AML-193 (cell line): ENCODE data around the gene AXIN2.

Experiments used
- DNase-seq, 2 experiments: peaks; one replicate each; lab custom pipeline; 2025; lab: John Stamatoyannopoulos, UW

Gene AXIN2

GRCh38 chr17:65584604-65585521, 23.4 kb upstream of the AXIN2 start:
- no peak for DNase-seq

- DNase-seq, result no peak
Observed at GRCh38 chr17:65583921-65584603, 22.6 kb upstream of the AXIN2 start.

GRCh38 chr17:65576939-65577338, 15.5 kb upstream of the AXIN2 start:
- DNase-seq, result no peak

GRCh38 chr17:65573282-65573602, 11.8 kb upstream of the AXIN2 start:
- no peak for DNase-seq

- DNase-seq, result no peak
Observed at GRCh38 chr17:65572581-65573281, 11.3 kb upstream of the AXIN2 start.

- DNase-seq, result no peak
Observed at GRCh38 chr17:65572186-65572580, 10.7 kb upstream of the AXIN2 start.

GRCh38 chr17:65568918-65569317, 7.5 kb upstream of the AXIN2 start:
- DNase-seq, result no peak

GRCh38 chr17:65567566-65567965, 6.1 kb upstream of the AXIN2 start:
- no peak for DNase-seq

GRCh38 chr17:65565559-65565958, 4.1 kb upstream of the AXIN2 start:
- DNase-seq, result no peak

- DNase-seq, result no peak
Observed at GRCh38 chr17:65564793-65565192, 3.3 kb upstream of the AXIN2 start.

- DNase-seq, result no peak
Observed at GRCh38 chr17:65562206-65562531, 721 bp upstream of the AXIN2 start.

GRCh38 chr17:65560628-65561451, 608 bp downstream of the AXIN2 start:
- peak; percentile 34 to 52 for DNase-seq

- no peak for DNase-seq
Observed at GRCh38 chr17:65559804-65560627, 1.4 kb downstream of the AXIN2 start.

- no peak for DNase-seq
Observed at GRCh38 chr17:65559461-65559803, 2.0 kb downstream of the AXIN2 start.

GRCh38 chr17:65558683-65559460, 2.6 kb downstream of the AXIN2 start:
- no peak for DNase-seq

- DNase-seq, result no peak
Observed at GRCh38 chr17:65558311-65558682, 3.2 kb downstream of the AXIN2 start.

GRCh38 chr17:65557349-65558310, 3.8 kb downstream of the AXIN2 start:
- no peak for DNase-seq

- DNase-seq, result no peak
Observed at GRCh38 chr17:65556910-65557348, 4.5 kb downstream of the AXIN2 start.
